Thyroid gland (tissue), 4 donors: ENCODE results near the gene TRANK1.

Source experiments
- POLR2A ChIP-seq, 2 donors: fragments of 450-650 bp; IDR thresholded peaks; one replicate each; pipeline ENCODE4 v1.6.1; 2017; ENCODE audit warnings: antibody characterized with exemption in 2 of 2, mild to moderate bottlenecking in 2 of 2, moderate library complexity in 1 of 2
- TF ChIP-seq, protein P1 (sequence below), 6 experiments: fragments of 200-600 bp in 3 of 6; fragments of 450-650 bp in 3 of 6; sonication (generic) in 3 of 6; IDR thresholded peaks; one replicate each; pipeline ENCODE4 v1.5.1; 2016 to 2019; ENCODE audit warnings: antibody characterized with exemption in 6 of 6, mild to moderate bottlenecking in 2 of 6, inconsistent platforms in 1 of 6, moderate library complexity in 1 of 6

- no peak for TF ChIP-seq POLR2A (IDR thresholded peaks at IDR 0.05)
- TF ChIP-seq, protein P1, sequence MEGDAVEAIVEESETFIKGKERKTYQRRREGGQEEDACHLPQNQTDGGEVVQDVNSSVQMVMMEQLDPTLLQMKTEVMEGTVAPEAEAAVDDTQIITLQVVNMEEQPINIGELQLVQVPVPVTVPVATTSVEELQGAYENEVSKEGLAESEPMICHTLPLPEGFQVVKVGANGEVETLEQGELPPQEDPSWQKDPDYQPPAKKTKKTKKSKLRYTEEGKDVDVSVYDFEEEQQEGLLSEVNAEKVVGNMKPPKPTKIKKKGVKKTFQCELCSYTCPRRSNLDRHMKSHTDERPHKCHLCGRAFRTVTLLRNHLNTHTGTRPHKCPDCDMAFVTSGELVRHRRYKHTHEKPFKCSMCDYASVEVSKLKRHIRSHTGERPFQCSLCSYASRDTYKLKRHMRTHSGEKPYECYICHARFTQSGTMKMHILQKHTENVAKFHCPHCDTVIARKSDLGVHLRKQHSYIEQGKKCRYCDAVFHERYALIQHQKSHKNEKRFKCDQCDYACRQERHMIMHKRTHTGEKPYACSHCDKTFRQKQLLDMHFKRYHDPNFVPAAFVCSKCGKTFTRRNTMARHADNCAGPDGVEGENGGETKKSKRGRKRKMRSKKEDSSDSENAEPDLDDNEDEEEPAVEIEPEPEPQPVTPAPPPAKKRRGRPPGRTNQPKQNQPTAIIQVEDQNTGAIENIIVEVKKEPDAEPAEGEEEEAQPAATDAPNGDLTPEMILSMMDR (IDR thresholded peaks at IDR 0.05), result no peak
Measured at GRCh38 chr3:36866368-36866767, 78.5 kb downstream of the TRANK1 start.
